Hepatic stellate cell (primary cell): Measurements from ENCODE around the gene ACMSD.
"Not testable (repeated sequence)": the region's sequence is repeated elsewhere in the genome, so short reads cannot be mapped to it uniquely, and the experiment has no call there.

ENCODE experiments used
- DNase-seq: peaks from one replicate; pipeline ENCODE4 v3.0.0; 2011; ENCODE audit warnings: low spot score

ACMSD gene

GRCh38 chr2:134838143-134838620, at the start of gene ACMSD:
Gene ACMSD, plus strand, starts transcription at chr2:134838616. Its CDS starts 67 bp downstream, at chr2:134838683.
- no peak for DNase-seq

GRCh38 chr2:134790487-134790886, 47.9 kb upstream of the ACMSD start:
- no peak for DNase-seq

- DNase-seq, result no peak
Observed at GRCh38 chr2:134791616-134792015, 46.8 kb upstream of the ACMSD start.

GRCh38 chr2:134792186-134792585, 46.2 kb upstream of the ACMSD start:
- no peak for DNase-seq

GRCh38 chr2:134795765-134796164, 42.7 kb upstream of the ACMSD start:
- no peak for DNase-seq

GRCh38 chr2:134796373-134796772, 42.0 kb upstream of the ACMSD start:
- DNase-seq, result no peak

- no peak for DNase-seq
Observed at GRCh38 chr2:134799936-134800335, 38.5 kb upstream of the ACMSD start.

- DNase-seq, result no peak
Observed at GRCh38 chr2:134800341-134800740, 38.1 kb upstream of the ACMSD start.

GRCh38 chr2:134803609-134804405, 34.6 kb upstream of the ACMSD start:
- DNase-seq, result not testable (repeated sequence)

- no peak for DNase-seq
Observed at GRCh38 chr2:134815741-134816140, 22.7 kb upstream of the ACMSD start.

GRCh38 chr2:134818321-134818720, 20.1 kb upstream of the ACMSD start:
- DNase-seq, result no peak

GRCh38 chr2:134819334-134819733, 19.1 kb upstream of the ACMSD start:
- DNase-seq, result peak; percentile 22

- DNase-seq, result no peak
Observed at GRCh38 chr2:134823431-134823830, 15.0 kb upstream of the ACMSD start.

GRCh38 chr2:134823832-134824231, 14.6 kb upstream of the ACMSD start:
- no peak for DNase-seq

GRCh38 chr2:134825716-134826115, 12.7 kb upstream of the ACMSD start:
- not testable (repeated sequence) for DNase-seq

GRCh38 chr2:134835471-134835870, 2.9 kb upstream of the ACMSD start:
- DNase-seq, result no peak

GRCh38 chr2:134836986-134837385, 1.4 kb upstream of the ACMSD start:
- peak; percentile 65 for DNase-seq

- DNase-seq, result no peak
Observed at GRCh38 chr2:134839649-134840048, 1.2 kb downstream of the ACMSD start.

GRCh38 chr2:134842930-134843490, 4.6 kb downstream of the ACMSD start:
- no peak for DNase-seq

- no peak for DNase-seq
Observed at GRCh38 chr2:134843968-134844367, 5.6 kb downstream of the ACMSD start.

GRCh38 chr2:134845028-134845427, 6.6 kb downstream of the ACMSD start:
- DNase-seq, result no peak

GRCh38 chr2:134845719-134846118, 7.3 kb downstream of the ACMSD start:
- DNase-seq, result peak; percentile 37

- DNase-seq, result no peak
Observed at GRCh38 chr2:134846213-134846612, 7.8 kb downstream of the ACMSD start.

- DNase-seq, result not testable (repeated sequence)
Observed at GRCh38 chr2:134847582-134847981, 9.2 kb downstream of the ACMSD start.
